Gastroesophageal sphincter (tissue), 4 donors: ENCODE data around the gene BCKDHA. TPM values are rescaled to one million over a fixed set of nuclear protein-coding genes. Genes with fewer than 3 reads are reported as not detected.

Source experiments
- ATAC-seq: fragments of 150-250 bp; one replicate; pipeline ENCODE4 v1.9.1; 2016; ENCODE audit warnings: mild to moderate bottlenecking, moderate library complexity
- H3K27ac ChIP-seq, 4 donors: fragments of 200-600 bp; sonication (generic) in 3 of 4; 1 replicate in 3 of 4; 2 replicates in 1 of 4; pipeline ENCODE4 v1.5.1; 2016 to 2019
- H3K27me3 ChIP-seq: fragments of 200-600 bp; sonication (generic); one replicate; pipeline ENCODE4 v1.5.1; 2019
- H3K36me3 ChIP-seq, 2 donors: fragments of 200-600 bp; sonication (generic); one replicate each; pipeline ENCODE4 v1.5.1; 2019; ENCODE audit warnings: control low read depth in 1 of 2
- H3K4me1 ChIP-seq, 3 donors: fragments of 200-600 bp; sonication (generic); 1 replicate in 2 of 3; 2 replicates in 1 of 3; pipeline ENCODE4 v1.5.1; 2016 to 2019; ENCODE audit warnings: control low read depth in 2 of 3
- H3K4me3 ChIP-seq, 2 donors: fragments of 200-600 bp; sonication (generic); one replicate each; pipeline ENCODE4 v1.5.1; 2019; ENCODE audit warnings: mild to moderate bottlenecking in 1 of 2, moderate library complexity in 1 of 2
- H3K9me3 ChIP-seq, 3 donors: fragments of 200-600 bp; sonication (generic); one replicate each; pipeline ENCODE4 v1.5.1; 2017 to 2019; ENCODE audit warnings: control low read depth in 2 of 3
- CTCF ChIP-seq, 4 experiments: fragments of 200-600 bp in 2 of 4; fragments of 450-650 bp in 2 of 4; sonication (generic) in 1 of 4; IDR thresholded peaks; one replicate each; pipeline ENCODE4 v1.5.1; 2017 to 2019; ENCODE audit warnings: antibody characterized with exemption in 4 of 4, mild to moderate bottlenecking in 2 of 4, moderate library complexity in 2 of 4
- EP300 ChIP-seq: sonication (generic); formaldehyde crosslinking; IDR thresholded peaks from one replicate; pipeline ENCODE4 v1.6.1; 2017; ENCODE audit warnings: antibody characterized with exemption, mild to moderate bottlenecking
- POLR2A ChIP-seq, 2 donors: fragments of 450-650 bp; IDR thresholded peaks; one replicate each; pipeline ENCODE4 v1.6.1; 2017; ENCODE audit warnings: antibody characterized with exemption in 2 of 2, mild to moderate bottlenecking in 2 of 2, moderate library complexity in 1 of 2
- POLR2AphosphoS5 ChIP-seq: sonication (generic); formaldehyde crosslinking; IDR thresholded peaks from one replicate; pipeline ENCODE4 v1.6.1; 2017; ENCODE audit warnings: antibody characterized with exemption
- WGBS, 2 donors: methylation state at CpG; one replicate each; pipeline ENCODE4 v1.1.5; 2018; ENCODE audit warnings: low coverage in 1 of 2; 5-methylcytosine and 5-hydroxymethylcytosine counted together
- total RNA-seq, 4 donors: library from RNA; depleted of rRNA; stranded (reverse); fragments of >200 nt; gene quantifications; one replicate each; pipeline ENCODE4 v1.1.0, GENCODE V29; 2016

Gene BCKDHA
- total RNA-seq, 4 donors from 2014 or later = 35.0 to 47.9 (median 38.3) TPM

- no peak for TF ChIP-seq POLR2A (IDR thresholded peaks at IDR 0.05)
- no peak for TF ChIP-seq EP300
- TF ChIP-seq POLR2AphosphoS5 = no peak
- no peak for TF ChIP-seq CTCF (IDR thresholded peaks at IDR 0.05)
- ATAC-seq = peak; percentile 65
- no peaks in the 10 kb centered on the region for H3K27me3 ChIP-seq
- peaks cover 0 to 50% of the 10 kb centered on the region in 2 donors for H3K36me3 ChIP-seq
- H3K27ac ChIP-seq = peak overlapping the region in 2 of 4 donors; percentile 37 to 47
- WGBS, 2 donors = 36 to 47% methylated on average over 3 to 4 of the region's 4 CpGs
- H3K4me1 ChIP-seq = peaks cover 0 to 64% (median 4%) of the 10 kb centered on the region in 3 donors
- H3K4me3 ChIP-seq = no peak overlapping the region
- H3K9me3 ChIP-seq = no peaks in the 10 kb centered on the region
Observed at GRCh38 chr19:41409288-41409687, 11.7 kb downstream of the BCKDHA start.

GRCh38 chr19:41410336-41411054 is 12.9 kb downstream of the BCKDHA start:
- Histone ChIP-seq H3K4me3 (no peak overlapping the region), H3K9me3 (no peaks in the 10 kb centered on the region), H3K4me1 (peaks cover 0 to 57% (median 4%) of the 10 kb centered on the region in 3 donors), H3K27ac (peak overlapping the region in 2 of 4 donors; percentile 43 to 47), H3K36me3 (peaks cover 0 to 57% of the 10 kb centered on the region in 2 donors), H3K27me3 (no peaks in the 10 kb centered on the region)
- ATAC-seq = no peak
- TF ChIP-seq CTCF (IDR thresholded peaks at IDR 0.05) = no peak
- TF ChIP-seq POLR2AphosphoS5 = no peak
- TF ChIP-seq POLR2A (IDR thresholded peaks at IDR 0.05) = no peak
- no peak for TF ChIP-seq EP300
- WGBS, 2 donors = 81 to 88% methylated on average over 3 to 12 of the region's 23 CpGs

- Histone ChIP-seq H3K9me3 (no peaks in the 10 kb centered on the region), H3K27me3 (no peaks in the 10 kb centered on the region), H3K27ac (peak overlapping the region in 2 of 4 donors; percentile 43 to 47), H3K4me3 (no peak overlapping the region), H3K36me3 (peaks cover 0 to 61% of the 10 kb centered on the region in 2 donors), H3K4me1 (peaks cover 0 to 49% (median 4%) of the 10 kb centered on the region in 3 donors)
- TF ChIP-seq EP300 = no peak
- no peak for TF ChIP-seq CTCF (IDR thresholded peaks at IDR 0.05)
- no peak for TF ChIP-seq POLR2A (IDR thresholded peaks at IDR 0.05)
- no peak for TF ChIP-seq POLR2AphosphoS5
- no peak for ATAC-seq
- WGBS, 2 donors = 0 to 39% methylated on average over 1 to 3 of the region's 9 CpGs
Observed at GRCh38 chr19:41411100-41411967, 13.7 kb downstream of the BCKDHA start.

- Histone ChIP-seq H3K36me3 (peaks cover 0 to 67% of the 10 kb centered on the region in 2 donors), H3K4me1 (peaks cover 0 to 43% (median 4%) of the 10 kb centered on the region in 3 donors), H3K9me3 (no peaks in the 10 kb centered on the region), H3K27ac (peak overlapping the region in 1 of 4 donors; percentile 2), H3K27me3 (no peaks in the 10 kb centered on the region), H3K4me3 (no peak overlapping the region)
- 53 to 79% methylated on average over 7 to 8 of the region's 11 CpGs for whole genome bisulfite sequencing, 2 donors
- TF ChIP-seq EP300 (no peak), POLR2A (IDR thresholded peaks at IDR 0.05) (no peak), CTCF (IDR thresholded peaks at IDR 0.05) (no peak), POLR2AphosphoS5 (no peak)
- no peak for ATAC-seq
Observed at GRCh38 chr19:41411968-41412265, 14.3 kb downstream of the BCKDHA start.
